Prostate gland (tissue), 2 donors: Measurements from ENCODE around the gene ADGRG1.

Experiments
- POLR2A ChIP-seq: fragments of 450-650 bp; IDR thresholded peaks from one replicate; pipeline ENCODE4 v1.6.1; 2016; ENCODE audit warnings: antibody characterized with exemption, mild to moderate bottlenecking
- POLR2AphosphoS5 ChIP-seq: sonication (generic); formaldehyde crosslinking; IDR thresholded peaks from one replicate; pipeline ENCODE4 v1.6.1; 2017; ENCODE audit warnings: antibody characterized with exemption
- TF ChIP-seq, protein P1 (sequence below), 4 experiments: fragments of 200-600 bp in 2 of 4; fragments of 450-650 bp in 2 of 4; sonication (generic) in 2 of 4; IDR thresholded peaks; 1 replicate in 3 of 4; 2 replicates in 1 of 4; pipeline ENCODE4 v1.5.1; 2016 to 2019; ENCODE audit warnings: antibody characterized with exemption in 4 of 4, mild to moderate bottlenecking in 2 of 4, moderate library complexity in 2 of 4

DNA sequence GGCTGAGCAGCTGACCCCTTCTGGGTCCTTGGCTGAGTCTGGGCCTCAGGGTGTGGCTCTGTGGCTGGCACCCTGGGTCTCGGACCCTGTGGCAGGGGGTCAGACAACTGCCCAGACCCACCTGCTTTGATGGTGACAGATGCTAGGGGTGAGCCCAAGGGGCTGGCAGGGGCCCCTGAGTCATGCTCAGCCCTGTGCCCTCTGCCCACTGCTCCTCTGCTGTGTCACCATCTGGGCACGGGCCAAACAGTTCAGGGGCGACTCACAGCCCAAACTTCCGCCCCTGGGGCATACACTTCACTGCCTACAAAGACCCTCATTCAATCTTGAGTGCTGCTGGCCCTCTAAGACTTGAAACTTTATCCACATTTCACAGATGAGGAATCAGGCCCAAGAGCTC lies 5.7 kb downstream of the ADGRG1 start:
- TF ChIP-seq POLR2AphosphoS5 (no peak), POLR2A (no peak)
- TF ChIP-seq, protein P1, sequence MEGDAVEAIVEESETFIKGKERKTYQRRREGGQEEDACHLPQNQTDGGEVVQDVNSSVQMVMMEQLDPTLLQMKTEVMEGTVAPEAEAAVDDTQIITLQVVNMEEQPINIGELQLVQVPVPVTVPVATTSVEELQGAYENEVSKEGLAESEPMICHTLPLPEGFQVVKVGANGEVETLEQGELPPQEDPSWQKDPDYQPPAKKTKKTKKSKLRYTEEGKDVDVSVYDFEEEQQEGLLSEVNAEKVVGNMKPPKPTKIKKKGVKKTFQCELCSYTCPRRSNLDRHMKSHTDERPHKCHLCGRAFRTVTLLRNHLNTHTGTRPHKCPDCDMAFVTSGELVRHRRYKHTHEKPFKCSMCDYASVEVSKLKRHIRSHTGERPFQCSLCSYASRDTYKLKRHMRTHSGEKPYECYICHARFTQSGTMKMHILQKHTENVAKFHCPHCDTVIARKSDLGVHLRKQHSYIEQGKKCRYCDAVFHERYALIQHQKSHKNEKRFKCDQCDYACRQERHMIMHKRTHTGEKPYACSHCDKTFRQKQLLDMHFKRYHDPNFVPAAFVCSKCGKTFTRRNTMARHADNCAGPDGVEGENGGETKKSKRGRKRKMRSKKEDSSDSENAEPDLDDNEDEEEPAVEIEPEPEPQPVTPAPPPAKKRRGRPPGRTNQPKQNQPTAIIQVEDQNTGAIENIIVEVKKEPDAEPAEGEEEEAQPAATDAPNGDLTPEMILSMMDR (IDR thresholded peaks at IDR 0.05): no peak
